ENCODE results near the gene IZUMO2. TPM values are rescaled to one million over a fixed set of nuclear protein-coding genes. Genes with fewer than 3 reads are reported as not detected.

Gene IZUMO2
- total and polyA plus RNA-seq, 10 of the 15 experiments (the other 5 are each of a cell fraction or from before 2014, with no cell fraction given), result not detected

GRCh38 chr19:50189331-50189730 is 26.2 kb upstream of the IZUMO2 start:
- Histone ChIP-seq H3K9ac (ENCODE audit: control insufficient read depth, insufficient read depth, low read length) (no peak overlapping the region), H3K4me3 (no peak overlapping the region), H2AFZ (ENCODE audit: control insufficient read depth, low read depth, low read length) (no peak overlapping the region; the same call in 1 of the 2 replicates), H3K27me3 (replicated peaks in 1 of 2; ENCODE audit: control insufficient read depth in 2 of 2, insufficient read depth in 2 of 2, low read length in 1 of 2) (no peaks in the 10 kb centered on the region), H3K4me2 (ENCODE audit: control insufficient read depth, insufficient read depth) (no peak overlapping the region), H3K36me3 (ENCODE audit: control insufficient read depth in 2 of 2, insufficient read depth in 2 of 2, low read length in 1 of 2) (no peaks in the 10 kb centered on the region), H3K79me2 (ENCODE audit: control insufficient read depth, insufficient read depth, low read length) (no peaks in the 10 kb centered on the region), H3K9me3 (replicated peaks; ENCODE audit: control insufficient read depth, insufficient read depth, low read length) (no peaks in the 10 kb centered on the region; the same call in 2 of the 3 replicates), H3K27ac (ENCODE audit: control insufficient read depth, insufficient read depth) (no peak overlapping the region), H4K20me1 (ENCODE audit: control insufficient read depth, insufficient read depth) (no peaks in the 10 kb centered on the region), H3K4me1 (ENCODE audit: control insufficient read depth, insufficient read depth, low read length) (no peaks in the 10 kb centered on the region)
- ChIA-PET RAD21 (ENCODE audit: unreplicated experiment) (interaction anchor here (2.3 kb wide), 1 partner anchor 8 kb away, joined by 5 read pairs; no protein-coding TSS in a partner anchor), POLR2A (no interaction called here), SMC1A (ENCODE audit: uncharacterized antibody, unreplicated experiment) (no interaction called here), CTCF (no interaction called here)
- no peak for TF ChIP-seq MTA3 (IDR thresholded peaks at IDR 0.05; ENCODE audit: borderline replicate concordance, low read length)
- no peak for TF ChIP-seq BMI1 (IDR thresholded peaks at IDR 0.05; ENCODE audit: borderline replicate concordance)
- no peak for TF ChIP-seq MXI1 (IDR thresholded peaks at IDR 0.05; ENCODE audit: low read depth, low read length)
- TF ChIP-seq JUND (IDR thresholded peaks at IDR 0.05; ENCODE audit: low read depth, low read length), result no peak
- TF ChIP-seq CREM (IDR thresholded peaks at IDR 0.05; ENCODE audit: low read depth), result no peak
- TF ChIP-seq, protein P1, sequence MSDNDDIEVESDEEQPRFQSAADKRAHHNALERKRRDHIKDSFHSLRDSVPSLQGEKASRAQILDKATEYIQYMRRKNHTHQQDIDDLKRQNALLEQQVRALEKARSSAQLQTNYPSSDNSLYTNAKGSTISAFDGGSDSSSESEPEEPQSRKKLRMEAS (IDR thresholded peaks at IDR 0.05; ENCODE audit: low read depth, low read length), result no peak
- TF ChIP-seq, protein P2, sequence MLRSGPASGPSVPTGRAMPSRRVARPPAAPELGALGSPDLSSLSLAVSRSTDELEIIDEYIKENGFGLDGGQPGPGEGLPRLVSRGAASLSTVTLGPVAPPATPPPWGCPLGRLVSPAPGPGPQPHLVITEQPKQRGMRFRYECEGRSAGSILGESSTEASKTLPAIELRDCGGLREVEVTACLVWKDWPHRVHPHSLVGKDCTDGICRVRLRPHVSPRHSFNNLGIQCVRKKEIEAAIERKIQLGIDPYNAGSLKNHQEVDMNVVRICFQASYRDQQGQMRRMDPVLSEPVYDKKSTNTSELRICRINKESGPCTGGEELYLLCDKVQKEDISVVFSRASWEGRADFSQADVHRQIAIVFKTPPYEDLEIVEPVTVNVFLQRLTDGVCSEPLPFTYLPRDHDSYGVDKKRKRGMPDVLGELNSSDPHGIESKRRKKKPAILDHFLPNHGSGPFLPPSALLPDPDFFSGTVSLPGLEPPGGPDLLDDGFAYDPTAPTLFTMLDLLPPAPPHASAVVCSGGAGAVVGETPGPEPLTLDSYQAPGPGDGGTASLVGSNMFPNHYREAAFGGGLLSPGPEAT (IDR thresholded peaks at IDR 0.05; ENCODE audit: low read depth), result no peak
- no peak for TF ChIP-seq GABPA (IDR thresholded peaks at IDR 0.05; ENCODE audit: low read depth)
- TF ChIP-seq PAX8 (IDR thresholded peaks at IDR 0.05), result no peak
- TF ChIP-seq IKZF1 (conservative IDR thresholded peaks at IDR 0.05), result no peak
- TF ChIP-seq CBX5 (IDR thresholded peaks at IDR 0.05; ENCODE audit: low read depth), result no peak
- no peak for TF ChIP-seq EED (IDR thresholded peaks at IDR 0.05; ENCODE audit: low read depth)
- TF ChIP-seq, protein P3, sequence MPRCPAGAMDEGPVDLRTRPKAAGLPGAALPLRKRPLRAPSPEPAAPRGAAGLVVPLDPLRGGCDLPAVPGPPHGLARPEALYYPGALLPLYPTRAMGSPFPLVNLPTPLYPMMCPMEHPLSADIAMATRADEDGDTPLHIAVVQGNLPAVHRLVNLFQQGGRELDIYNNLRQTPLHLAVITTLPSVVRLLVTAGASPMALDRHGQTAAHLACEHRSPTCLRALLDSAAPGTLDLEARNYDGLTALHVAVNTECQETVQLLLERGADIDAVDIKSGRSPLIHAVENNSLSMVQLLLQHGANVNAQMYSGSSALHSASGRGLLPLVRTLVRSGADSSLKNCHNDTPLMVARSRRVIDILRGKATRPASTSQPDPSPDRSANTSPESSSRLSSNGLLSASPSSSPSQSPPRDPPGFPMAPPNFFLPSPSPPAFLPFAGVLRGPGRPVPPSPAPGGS (IDR thresholded peaks at IDR 0.05; ENCODE audit: borderline replicate concordance, insufficient read depth, low read depth, low read length, poor library complexity, severe bottlenecking), result no peak
- TF ChIP-seq ZNF592 (IDR thresholded peaks at IDR 0.05), result no peak
- TF ChIP-seq, protein P4, sequence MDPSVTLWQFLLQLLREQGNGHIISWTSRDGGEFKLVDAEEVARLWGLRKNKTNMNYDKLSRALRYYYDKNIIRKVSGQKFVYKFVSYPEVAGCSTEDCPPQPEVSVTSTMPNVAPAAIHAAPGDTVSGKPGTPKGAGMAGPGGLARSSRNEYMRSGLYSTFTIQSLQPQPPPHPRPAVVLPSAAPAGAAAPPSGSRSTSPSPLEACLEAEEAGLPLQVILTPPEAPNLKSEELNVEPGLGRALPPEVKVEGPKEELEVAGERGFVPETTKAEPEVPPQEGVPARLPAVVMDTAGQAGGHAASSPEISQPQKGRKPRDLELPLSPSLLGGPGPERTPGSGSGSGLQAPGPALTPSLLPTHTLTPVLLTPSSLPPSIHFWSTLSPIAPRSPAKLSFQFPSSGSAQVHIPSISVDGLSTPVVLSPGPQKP (IDR thresholded peaks at IDR 0.05; ENCODE audit: low read depth, low read length), result no peak
- TF ChIP-seq TAF1 (IDR thresholded peaks at IDR 0.05; ENCODE audit: borderline replicate concordance, low read depth, low read length), result no peak
- intact Hi-C loops (cut with micrococcal nuclease; ENCODE audit: unreplicated experiment) (no loop called here), in situ Hi-C loops (cut with MboI) (no loop called here)
- ATAC-seq, result no peak
- no peak for DNase-seq (ENCODE audit: low read depth, low spot score)
- WGBS (ENCODE audit: insufficient coverage, insufficient replicate concordance, low lambda C conversion rate, missing lambda C conversion rate), result 59% methylated on average over 8 of the region's 8 CpGs
- no TSS peak for BruUV-seq (replicated peaks)
- FAIRE-seq, result no peak

Measured in GM12878 (cell line).